IMR-90 (cell line): ENCODE measurements around the gene KAZN.

Experiments
- CEBPB ChIP-seq: IDR thresholded peaks from 2 replicates; pipeline ENCODE4 v1.6.1; 2012; ENCODE audit warnings: low read depth, low read length, improper control_type of control experiment
- CHD1 ChIP-seq: IDR thresholded peaks from 2 replicates; pipeline ENCODE4 v1.6.1; 2012; ENCODE audit warnings: low read depth, low read length, improper control_type of control experiment
- FOS ChIP-seq: fragments of 150-350 bp; IDR thresholded peaks from 2 replicates; pipeline ENCODE4 v1.6.1; 2016; ENCODE audit warnings: low read depth, low read length
- MAFK ChIP-seq: IDR thresholded peaks from 2 replicates; pipeline ENCODE4 v1.6.1; 2012; ENCODE audit warnings: low read depth, low read length, improper control_type of control experiment
- MXI1 ChIP-seq: IDR thresholded peaks from 2 replicates; pipeline ENCODE4 v1.6.1; 2012; ENCODE audit warnings: low read depth, mild to moderate bottlenecking, low read length, moderate library complexity, borderline replicate concordance
- NFE2L2 ChIP-seq: fragments of 150-350 bp; IDR thresholded peaks from 2 replicates; pipeline ENCODE4 v1.6.1; 2016; ENCODE audit warnings: low read depth, mild to moderate bottlenecking, low read length
- POLR2A ChIP-seq: IDR thresholded peaks from 2 replicates; pipeline ENCODE4 v1.6.1; 2012; ENCODE audit warnings: mild to moderate bottlenecking, low read depth, low read length
- RAD21 ChIP-seq: IDR thresholded peaks from 2 replicates; pipeline ENCODE4 v1.6.1; 2012; ENCODE audit warnings: low read length, improper control_type of control experiment
- RCOR1 ChIP-seq: IDR thresholded peaks from 2 replicates; pipeline ENCODE4 v1.6.1; 2012; ENCODE audit warnings: mild to moderate bottlenecking, low read length, improper control_type of control experiment; ENCODE audit not compliant: insufficient replicate concordance
- RFX5 ChIP-seq: IDR thresholded peaks from 2 replicates; pipeline ENCODE4 v1.8.0; 2012; ENCODE audit warnings: low read depth, mild to moderate bottlenecking, low read length, moderate library complexity
- SMC3 ChIP-seq: fragments of 150-350 bp; IDR thresholded peaks from 2 replicates; pipeline ENCODE4 v1.6.1; 2016; ENCODE audit warnings: low read depth, mild to moderate bottlenecking, antibody characterized with exemption, low read length, moderate library complexity
- TF ChIP-seq, protein P1 (sequence below): conservative IDR thresholded peaks from 2 replicates; pipeline ENCODE4 v1.5.1; 2012; ENCODE audit warnings: mild to moderate bottlenecking, low read depth, low read length, improper control_type of control experiment
- TF ChIP-seq, protein P2 (sequence below): fragments of 150-350 bp; IDR thresholded peaks from 2 replicates; pipeline ENCODE4 v1.6.1; 2017; ENCODE audit warnings: mild to moderate bottlenecking, antibody characterized with exemption, low read length, low read depth
- TF ChIP-seq, protein P3 (sequence below): fragments of 150-350 bp; IDR thresholded peaks from 2 replicates; pipeline ENCODE4 v1.6.1; 2016; ENCODE audit warnings: low read depth, mild to moderate bottlenecking, low read length, moderate library complexity, borderline replicate concordance

DNA sequence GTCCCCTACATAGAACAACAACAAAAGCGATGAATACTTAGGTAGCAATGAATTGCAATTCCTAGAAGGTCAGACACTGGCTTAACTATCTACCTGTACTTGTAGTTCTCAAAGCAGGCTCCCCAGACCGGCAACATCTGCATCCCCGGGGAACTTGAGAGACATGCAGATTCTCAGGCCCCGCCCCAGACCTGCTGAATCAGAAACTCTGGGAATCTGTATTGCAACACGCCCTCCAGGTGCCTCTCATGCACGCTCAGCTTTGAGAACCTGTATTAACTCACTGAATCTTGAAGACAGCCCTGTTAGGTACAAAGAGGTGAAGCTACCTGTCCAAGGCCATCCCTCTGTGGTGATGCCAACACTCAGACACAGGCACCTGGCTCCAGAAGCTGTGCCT, 128.1 kb downstream of the KAZN start:
- TF ChIP-seq SMC3 (no peak), MAFK (no peak), RFX5 (no peak), POLR2A (no peak), RCOR1 (no peak), MXI1 (no peak), CEBPB (no peak), RAD21 (no peak), FOS (no peak), CHD1 (no peak), NFE2L2 (no peak)
- TF ChIP-seq, protein P1, sequence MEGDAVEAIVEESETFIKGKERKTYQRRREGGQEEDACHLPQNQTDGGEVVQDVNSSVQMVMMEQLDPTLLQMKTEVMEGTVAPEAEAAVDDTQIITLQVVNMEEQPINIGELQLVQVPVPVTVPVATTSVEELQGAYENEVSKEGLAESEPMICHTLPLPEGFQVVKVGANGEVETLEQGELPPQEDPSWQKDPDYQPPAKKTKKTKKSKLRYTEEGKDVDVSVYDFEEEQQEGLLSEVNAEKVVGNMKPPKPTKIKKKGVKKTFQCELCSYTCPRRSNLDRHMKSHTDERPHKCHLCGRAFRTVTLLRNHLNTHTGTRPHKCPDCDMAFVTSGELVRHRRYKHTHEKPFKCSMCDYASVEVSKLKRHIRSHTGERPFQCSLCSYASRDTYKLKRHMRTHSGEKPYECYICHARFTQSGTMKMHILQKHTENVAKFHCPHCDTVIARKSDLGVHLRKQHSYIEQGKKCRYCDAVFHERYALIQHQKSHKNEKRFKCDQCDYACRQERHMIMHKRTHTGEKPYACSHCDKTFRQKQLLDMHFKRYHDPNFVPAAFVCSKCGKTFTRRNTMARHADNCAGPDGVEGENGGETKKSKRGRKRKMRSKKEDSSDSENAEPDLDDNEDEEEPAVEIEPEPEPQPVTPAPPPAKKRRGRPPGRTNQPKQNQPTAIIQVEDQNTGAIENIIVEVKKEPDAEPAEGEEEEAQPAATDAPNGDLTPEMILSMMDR, result no peak
- TF ChIP-seq, protein P2, sequence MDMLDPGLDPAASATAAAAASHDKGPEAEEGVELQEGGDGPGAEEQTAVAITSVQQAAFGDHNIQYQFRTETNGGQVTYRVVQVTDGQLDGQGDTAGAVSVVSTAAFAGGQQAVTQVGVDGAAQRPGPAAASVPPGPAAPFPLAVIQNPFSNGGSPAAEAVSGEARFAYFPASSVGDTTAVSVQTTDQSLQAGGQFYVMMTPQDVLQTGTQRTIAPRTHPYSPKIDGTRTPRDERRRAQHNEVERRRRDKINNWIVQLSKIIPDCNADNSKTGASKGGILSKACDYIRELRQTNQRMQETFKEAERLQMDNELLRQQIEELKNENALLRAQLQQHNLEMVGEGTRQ, result no peak
- TF ChIP-seq, protein P3, sequence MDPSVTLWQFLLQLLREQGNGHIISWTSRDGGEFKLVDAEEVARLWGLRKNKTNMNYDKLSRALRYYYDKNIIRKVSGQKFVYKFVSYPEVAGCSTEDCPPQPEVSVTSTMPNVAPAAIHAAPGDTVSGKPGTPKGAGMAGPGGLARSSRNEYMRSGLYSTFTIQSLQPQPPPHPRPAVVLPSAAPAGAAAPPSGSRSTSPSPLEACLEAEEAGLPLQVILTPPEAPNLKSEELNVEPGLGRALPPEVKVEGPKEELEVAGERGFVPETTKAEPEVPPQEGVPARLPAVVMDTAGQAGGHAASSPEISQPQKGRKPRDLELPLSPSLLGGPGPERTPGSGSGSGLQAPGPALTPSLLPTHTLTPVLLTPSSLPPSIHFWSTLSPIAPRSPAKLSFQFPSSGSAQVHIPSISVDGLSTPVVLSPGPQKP, result no peak
